ENCODE data around the gene PALD1. TPM values are rescaled to one million over a fixed set of nuclear protein-coding genes. Genes with fewer than 3 reads are reported as not detected.

PALD1 gene
- polyA plus RNA-seq (2011; rRNA removed) (0.17 TPM in 2 replicates), polyA minus RNA-seq (2011; rRNA and poly(A)+ RNA removed) (0.30 and 0.32 TPM in 2 replicates)

GRCh38 chr10:70478191-70479164, at the start of gene PALD1:
PALD1 (plus strand) TSS chr10:70478767; CDS start chr10:70525952, 47,185 bp downstream.
- POLR2A ChIA-PET: no interaction called here
- no peak for DNase-seq (ENCODE audit: low read depth, low spot score)

DNA sequence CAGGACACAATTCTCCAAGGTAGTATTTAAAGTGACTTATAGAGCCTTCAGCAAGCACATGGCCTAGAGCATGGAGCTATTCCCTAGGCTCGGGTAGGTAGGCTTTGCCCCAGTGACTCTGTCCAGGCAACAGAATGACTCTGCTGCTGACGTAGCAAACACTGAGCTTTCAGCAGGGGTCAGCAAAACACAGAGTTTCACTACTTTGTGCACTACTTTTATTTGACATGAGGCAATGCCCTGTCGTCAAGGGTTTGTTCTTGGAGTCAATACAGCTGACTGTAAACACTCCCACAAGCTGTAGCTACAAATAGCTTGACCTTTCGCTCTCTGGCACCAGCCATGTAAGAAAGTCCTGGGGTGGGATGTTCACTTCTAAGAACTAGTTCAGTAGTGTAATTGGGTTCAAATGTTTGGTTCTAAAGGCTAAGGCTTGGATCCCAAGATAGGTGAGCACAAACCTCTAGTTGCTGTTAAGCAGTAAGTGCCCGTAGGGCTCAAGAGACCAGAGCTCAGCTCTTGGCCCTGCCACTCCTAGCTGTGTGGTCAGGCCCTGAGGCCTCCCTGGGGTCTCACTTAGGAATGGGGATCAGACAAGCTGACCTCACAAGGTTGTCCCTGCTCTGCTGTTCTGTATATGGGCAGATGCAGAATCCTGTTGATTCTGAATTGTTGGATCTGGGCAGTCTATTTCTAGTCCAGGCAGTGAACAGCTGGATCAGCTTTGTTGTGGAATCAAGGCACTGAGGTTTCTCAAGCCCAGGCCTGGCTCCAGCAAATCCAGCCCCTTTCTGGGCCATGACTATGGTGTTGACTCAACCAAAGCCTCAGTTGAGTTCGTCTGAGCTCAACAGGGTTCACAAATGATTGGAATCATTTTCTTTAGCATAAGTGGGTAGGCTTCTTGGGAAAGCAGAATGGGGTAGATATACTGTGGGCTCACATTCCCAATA, 47.8 kb upstream of the PALD1 start:
- Histone ChIP-seq H3K27me3 (ENCODE audit: control insufficient read depth, insufficient read depth, low read length) (no peaks in the 10 kb centered on the region), H3K27ac (ENCODE audit: low read depth, low read length) (peak overlapping the region; percentile 57), H3K4me3 (ENCODE audit: low read depth, low read length) (no peak overlapping the region), H3K9me3 (ENCODE audit: control insufficient read depth, insufficient read depth, low read length) (no peaks in the 10 kb centered on the region)
- peak; percentile 47 for DNase-seq (ENCODE audit: low read depth, low spot score)
- TF ChIP-seq CTCF (IDR thresholded peaks at IDR 0.05; ENCODE audit: low read depth, low read length): peak; percentile 25; the same call in 1 of the 2 replicates
- POLR2A ChIA-PET: interaction anchor here (1.1 to 1.8 kb wide), 2 partner anchors 15 to 26 kb away, joined by 5 to 8 read pairs; no protein-coding TSS in a partner anchor
- CTCF ChIA-PET: interaction anchor here (0.6 to 2.3 kb wide), 5 partner anchors 30 to 284 kb away, joined by 3 to 6 read pairs (median 3); partner anchors contain the start of gene TYSND1

More at GRCh38 chr10:70478191-70479164, at the start of gene PALD1:
- Histone ChIP-seq H3K27ac (ENCODE audit: low read depth, low read length) (no peak within 1 kb of the TSS), H3K27me3 (ENCODE audit: control insufficient read depth, insufficient read depth, low read length) (peaks cover 70% of the 10 kb centered on the region), H3K4me3 (ENCODE audit: low read depth, low read length) (peak within 1 kb of the TSS; percentile 56), H3K9me3 (ENCODE audit: control insufficient read depth, insufficient read depth, low read length) (no peaks in the 10 kb centered on the region)
- TF ChIP-seq CTCF (IDR thresholded peaks at IDR 0.05; ENCODE audit: low read depth, low read length): 0 out of 2 replicates have a peak, but pooled peaks have one; percentile 8
- CTCF ChIA-PET: interaction anchor here (1.7 kb wide), 1 partner anchor 17 kb away, joined by 4 read pairs; no protein-coding TSS in a partner anchor

GRCh38 chr10:70432101-70432500, 46.5 kb upstream of the PALD1 start:
- Histone ChIP-seq H3K9me3 (ENCODE audit: control insufficient read depth, insufficient read depth, low read length) (no peaks in the 10 kb centered on the region), H3K27me3 (ENCODE audit: control insufficient read depth, insufficient read depth, low read length) (no peaks in the 10 kb centered on the region), H3K27ac (ENCODE audit: low read depth, low read length) (no peak overlapping the region), H3K4me3 (ENCODE audit: low read depth, low read length) (no peak overlapping the region)
- DNase-seq (ENCODE audit: low read depth, low spot score): no peak
- no peak for TF ChIP-seq CTCF (IDR thresholded peaks at IDR 0.05; ENCODE audit: low read depth, low read length)
- POLR2A ChIA-PET: no interaction called here
- CTCF ChIA-PET: interaction anchor here (0.8 to 2.3 kb wide), 2 partner anchors 109 to 211 kb away, joined by 3 to 6 read pairs; no protein-coding TSS in a partner anchor

DNA sequence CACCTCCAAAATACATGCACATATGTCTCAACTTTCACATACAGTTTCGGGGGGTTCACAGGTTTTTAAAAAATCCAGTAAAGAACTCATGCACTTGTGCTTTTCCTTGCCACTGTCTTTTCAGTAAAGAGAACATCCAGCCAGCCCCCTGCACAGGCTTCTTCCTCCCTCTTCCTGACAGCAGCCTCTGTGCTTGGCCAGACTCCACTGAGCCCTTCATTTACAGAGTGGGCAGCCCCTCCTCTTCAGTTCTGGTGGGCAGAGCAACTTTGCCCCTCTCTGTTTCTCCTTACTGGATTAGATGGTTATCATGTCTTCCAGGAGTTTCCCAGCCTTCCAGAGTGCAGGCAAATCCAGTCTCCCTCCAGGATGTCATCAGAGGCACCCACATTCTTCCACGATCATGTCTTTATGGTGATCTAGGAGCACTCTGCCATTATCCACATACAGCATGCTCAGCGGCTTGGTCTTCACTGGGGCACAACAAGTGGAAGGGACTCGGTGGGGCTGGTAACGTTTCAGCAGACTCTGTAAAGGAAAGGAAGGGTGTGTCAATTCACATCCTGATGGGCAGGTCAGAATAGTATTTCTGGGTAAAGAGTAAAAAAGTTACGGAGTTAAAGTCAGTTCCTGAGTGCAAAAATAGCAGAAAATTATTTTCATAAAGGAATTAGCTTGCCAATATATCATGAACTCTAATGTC, 45.9 kb upstream of the PALD1 start:
- ChIA-PET CTCF (interaction anchor here (1.2 to 2.3 kb wide), 2 partner anchors 108 to 211 kb away, joined by 3 to 6 read pairs; no protein-coding TSS in a partner anchor), POLR2A (interaction anchor here (0.7 kb wide), 1 partner anchor 19 kb away, joined by 3 read pairs; no protein-coding TSS in a partner anchor)
- peaks cover 4% of the 10 kb centered on the region for H3K27me3 ChIP-seq (ENCODE audit: control insufficient read depth, insufficient read depth, low read length)
- no peak for TF ChIP-seq CTCF (IDR thresholded peaks at IDR 0.05; ENCODE audit: low read depth, low read length)
- no peak for DNase-seq (ENCODE audit: low read depth, low spot score)
- H3K27ac ChIP-seq (ENCODE audit: low read depth, low read length): no peak overlapping the region
- H3K9me3 ChIP-seq (ENCODE audit: control insufficient read depth, insufficient read depth, low read length): no peaks in the 10 kb centered on the region
- no peak overlapping the region for H3K4me3 ChIP-seq (ENCODE audit: low read depth, low read length)

All from AG04450 (cell line).